Mesothelial cell of epicardium (in vitro differentiated cells): Measurements from ENCODE around the gene DPF3. TPM values are rescaled to one million over a fixed set of nuclear protein-coding genes. Genes with fewer than 3 reads are reported as not detected.

ENCODE experiments used
- DNase-seq, 2 experiments: peaks; one replicate each; pipeline ENCODE4 v3.0.0; 2021; ENCODE audit warnings: low spot score in 2 of 2; ENCODE audit not compliant: unreplicated experiment in 2 of 2
- H3K27ac Mint-ChIP-seq: 2 replicates; pipeline ENCODE4 v1.8.0; 2021; ENCODE audit warnings: mixed read lengths
- H3K27me3 Mint-ChIP-seq: 2 replicates; pipeline ENCODE4 v1.8.0; 2021; ENCODE audit warnings: low read depth, mixed read lengths
- H3K36me3 Mint-ChIP-seq: 2 replicates; pipeline ENCODE4 v1.8.0; 2021; ENCODE audit warnings: mixed read lengths
- H3K4me1 Mint-ChIP-seq: 2 replicates; pipeline ENCODE4 v1.8.0; 2021; ENCODE audit warnings: mixed read lengths
- H3K4me3 Mint-ChIP-seq: 2 replicates; pipeline ENCODE4 v1.8.0; 2021; ENCODE audit warnings: mild to moderate bottlenecking, moderate library complexity, mixed read lengths
- H3K9me3 Mint-ChIP-seq: 2 replicates; pipeline ENCODE4 v1.8.0; 2021; ENCODE audit warnings: mixed read lengths
- CTCF ChIP-seq: fragments of 200-600 bp; sonication (generic); IDR thresholded peaks from one replicate; pipeline ENCODE4 v1.5.0; 2021; ENCODE audit warnings: antibody characterized with exemption; ENCODE audit not compliant: unreplicated experiment
- total RNA-seq: library from RNA; stranded (reverse); gene quantifications from 3 replicates; pipeline ENCODE4 v1.2.1, GENCODE V29; 2021

Gene DPF3
- total RNA-seq, 1 donor from 2014 or later = 1.3 TPM

- Mint-ChIP-seq H3K27me3 (peaks cover 27% of the 10 kb centered on the region), H3K4me1 (peaks cover 37% of the 10 kb centered on the region), H3K36me3 (peaks cover 5% of the 10 kb centered on the region), H3K9me3 (peaks cover 19% of the 10 kb centered on the region), H3K27ac (no peak overlapping the region), H3K4me3 (no peak overlapping the region)
- DNase-seq = peak in 1 of 2 experiments; percentile 27
- no peak for TF ChIP-seq CTCF
Observed at GRCh38 chr14:72744416-72745120, 149.3 kb downstream of the DPF3 start.

DNA sequence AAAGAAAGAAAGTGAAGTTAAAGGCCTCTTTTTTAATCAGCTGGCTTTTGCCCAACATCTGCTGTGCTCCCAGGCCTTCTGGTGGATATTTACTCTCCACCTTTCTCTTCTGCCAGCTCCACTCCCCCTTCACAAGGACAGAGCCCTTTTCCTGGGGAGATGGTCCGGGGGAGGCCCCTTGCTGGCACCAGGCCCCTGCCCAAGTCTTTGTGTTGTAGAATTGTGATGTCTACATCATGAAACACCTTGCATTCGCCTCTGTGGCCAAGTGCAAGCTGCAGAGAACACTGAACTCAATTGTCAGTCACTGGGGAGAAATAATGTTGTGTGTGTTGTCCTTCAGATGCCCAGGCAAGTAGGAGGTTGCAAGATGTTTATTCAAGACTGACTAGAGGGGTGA is 150.3 kb downstream of the DPF3 start:
- TF ChIP-seq CTCF = no peak
- Mint-ChIP-seq H3K4me1 (peaks cover 40% of the 10 kb centered on the region), H3K9me3 (peaks cover 11% of the 10 kb centered on the region), H3K27ac (no peak overlapping the region), H3K36me3 (peaks cover 5% of the 10 kb centered on the region), H3K4me3 (no peak overlapping the region), H3K27me3 (peaks cover 29% of the 10 kb centered on the region)
- DNase-seq = peak in 1 of 2 experiments; percentile 34

- peaks cover 3% of the 10 kb centered on the region for H3K9me3 Mint-ChIP-seq
- H3K4me1 Mint-ChIP-seq = peaks cover 48% of the 10 kb centered on the region
- peaks cover 29% of the 10 kb centered on the region for H3K27me3 Mint-ChIP-seq
- no peaks in the 10 kb centered on the region for H3K36me3 Mint-ChIP-seq
- DNase-seq = no peak
- TF ChIP-seq CTCF = no peak
- no peak overlapping the region for H3K27ac Mint-ChIP-seq
- H3K4me3 Mint-ChIP-seq = no peak overlapping the region
Observed at GRCh38 chr14:72742838-72743195, 151.1 kb downstream of the DPF3 start.

DNA sequence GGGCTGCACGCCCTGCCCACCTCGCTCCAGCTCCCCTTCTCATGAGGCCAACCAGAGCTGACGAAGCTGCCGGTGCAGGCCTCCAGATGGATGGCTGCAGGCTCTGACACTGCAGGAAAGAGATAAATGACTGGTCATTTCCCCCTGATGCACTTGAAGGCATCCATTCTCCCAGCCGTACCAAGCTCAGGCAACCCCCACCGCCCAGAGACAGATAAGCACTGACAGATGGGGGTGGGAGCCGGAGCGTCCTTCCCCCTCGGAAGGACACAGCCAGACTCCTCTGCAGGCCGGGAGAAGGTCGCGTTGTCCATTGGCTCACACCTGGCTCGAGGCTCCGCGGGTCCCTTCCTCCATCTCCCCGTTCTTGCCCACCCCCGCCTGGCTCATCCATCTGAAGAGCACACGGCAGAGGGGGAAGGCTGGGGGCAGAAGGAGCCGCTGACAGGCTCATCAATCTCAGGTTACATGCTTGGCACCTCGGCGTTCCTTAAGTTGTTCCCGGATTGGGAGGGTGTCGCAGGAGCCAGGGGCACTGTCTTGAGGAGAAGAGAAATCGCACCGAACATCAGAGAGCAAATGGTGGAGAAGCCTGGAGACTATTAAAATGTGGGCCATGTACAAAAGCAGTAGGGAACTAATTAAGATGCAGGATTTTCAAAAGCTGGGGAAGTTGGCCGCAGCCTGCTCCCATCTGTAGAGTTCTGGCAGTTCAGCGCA is 151.6 kb downstream of the DPF3 start:
- H3K27me3 Mint-ChIP-seq = peaks cover 29% of the 10 kb centered on the region
- H3K27ac Mint-ChIP-seq = peak overlapping the region; percentile 56
- no peaks in the 10 kb centered on the region for H3K36me3 Mint-ChIP-seq
- H3K4me3 Mint-ChIP-seq = peak overlapping the region; percentile 28
- TF ChIP-seq CTCF = no peak
- no peaks in the 10 kb centered on the region for H3K9me3 Mint-ChIP-seq
- peak in 1 of 2 experiments; percentile 40 for DNase-seq
- H3K4me1 Mint-ChIP-seq = peaks cover 53% of the 10 kb centered on the region

DNA sequence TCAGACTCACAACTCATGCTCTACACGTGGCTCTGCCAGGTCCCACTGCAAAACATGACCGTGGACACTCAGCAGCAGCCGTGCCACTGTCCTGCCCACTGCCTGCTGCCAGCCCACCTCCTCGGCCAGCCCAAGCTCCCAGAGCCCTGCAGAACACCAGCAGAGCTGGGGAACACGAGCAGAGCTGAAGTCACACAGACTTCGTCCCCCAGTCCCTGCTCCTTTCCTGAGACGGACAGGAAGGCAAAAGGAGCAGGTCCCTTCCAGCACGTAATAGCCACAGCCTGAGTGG is 152.1 kb downstream of the DPF3 start:
- H3K4me3 Mint-ChIP-seq = peak overlapping the region; percentile 28
- H3K4me1 Mint-ChIP-seq = peaks cover 58% of the 10 kb centered on the region
- H3K36me3 Mint-ChIP-seq = no peaks in the 10 kb centered on the region
- peaks cover 29% of the 10 kb centered on the region for H3K27me3 Mint-ChIP-seq
- TF ChIP-seq CTCF = no peak
- DNase-seq = no peak
- H3K27ac Mint-ChIP-seq = no peak overlapping the region
- no peaks in the 10 kb centered on the region for H3K9me3 Mint-ChIP-seq
